ENCODE measurements around the gene LASP1. TPM values are rescaled to one million over a fixed set of nuclear protein-coding genes. Genes with fewer than 3 reads are reported as not detected.
"Not testable (repeated sequence)": the region's sequence is repeated elsewhere in the genome, so short reads cannot be mapped to it uniquely, and the experiment has no call there.

Gene LASP1
- polyA plus RNA-seq, 4 donors = 140 to 161 (median 151) TPM

DNA sequence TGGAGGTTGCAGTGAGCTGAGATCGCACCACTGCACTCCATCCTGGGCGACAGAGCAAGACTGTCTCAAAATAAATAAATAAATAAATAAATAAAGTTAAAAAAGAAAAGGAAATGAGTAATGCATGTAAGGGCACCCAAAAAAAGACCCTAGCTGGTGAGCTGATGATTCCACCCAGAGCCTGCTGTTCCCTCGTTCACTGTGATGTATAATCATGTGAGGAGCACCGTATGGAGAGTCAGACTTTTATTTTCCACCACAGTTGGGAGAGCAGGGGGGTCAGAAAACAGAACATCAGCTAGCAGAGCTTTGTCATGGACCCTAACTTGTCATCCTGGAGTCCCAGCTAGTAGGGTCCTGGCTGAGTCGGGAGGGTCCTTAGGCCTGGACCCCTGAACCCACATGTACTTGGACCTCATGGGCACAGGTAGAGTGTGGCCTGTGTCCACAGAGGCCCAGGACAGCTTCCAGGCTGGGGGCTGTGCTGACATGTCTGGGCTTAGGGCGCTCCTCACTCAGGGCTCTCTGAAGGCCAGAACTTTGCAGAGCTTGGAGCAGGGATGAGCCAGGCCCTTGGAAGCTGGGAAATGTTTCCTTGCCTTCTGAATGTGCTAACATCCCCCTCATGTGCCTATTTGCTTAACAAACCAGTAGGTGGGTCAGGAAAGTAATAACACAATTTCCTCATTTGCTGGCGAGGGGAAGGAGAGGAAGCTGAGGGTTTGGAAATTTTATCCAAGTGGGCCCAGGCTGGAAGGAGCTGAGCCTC is 36.8 kb downstream of the LASP1 start:
- no peak for DNase-seq (ENCODE audit: low read depth in 4 of 4, low spot score in 2 of 4)

DNA sequence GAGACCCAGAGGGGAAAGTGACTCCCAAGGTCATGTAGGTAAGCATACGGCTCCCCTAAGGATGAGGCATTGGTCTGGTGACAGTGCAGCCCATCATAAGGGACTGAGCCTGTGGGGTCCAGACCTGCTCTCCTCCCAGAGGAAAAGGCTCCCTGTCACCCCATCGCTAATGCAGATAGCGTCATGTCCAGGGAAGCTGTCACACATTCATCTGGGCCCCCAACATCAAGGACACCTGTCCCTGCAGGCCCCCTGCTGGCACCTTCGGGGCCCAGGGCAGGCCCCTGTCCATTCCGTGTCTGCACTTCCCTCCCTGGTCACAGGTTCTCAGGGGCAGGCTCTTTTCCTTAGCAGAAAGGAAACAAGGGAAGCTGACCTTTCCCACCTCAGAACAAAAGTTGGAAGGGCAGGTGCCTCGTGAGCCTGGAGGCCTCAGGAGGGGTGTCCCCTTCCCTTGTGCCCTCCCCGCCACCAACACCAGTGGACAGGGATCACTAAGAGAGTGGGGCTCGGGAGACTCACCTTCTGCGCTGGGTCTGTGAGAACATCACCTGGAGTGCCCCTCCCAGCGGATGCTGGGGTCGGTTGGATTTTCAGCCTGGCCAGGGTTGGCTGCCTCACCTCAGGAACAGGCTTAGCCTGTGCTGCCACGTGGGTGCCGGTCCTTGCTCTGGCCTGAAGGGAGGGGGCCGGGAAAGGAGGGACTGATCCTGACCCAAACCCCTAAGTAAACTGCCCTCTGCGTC is 38.2 kb downstream of the LASP1 start:
- DNase-seq (ENCODE audit: low read depth in 4 of 4, low spot score in 2 of 4) = no peak

DNA sequence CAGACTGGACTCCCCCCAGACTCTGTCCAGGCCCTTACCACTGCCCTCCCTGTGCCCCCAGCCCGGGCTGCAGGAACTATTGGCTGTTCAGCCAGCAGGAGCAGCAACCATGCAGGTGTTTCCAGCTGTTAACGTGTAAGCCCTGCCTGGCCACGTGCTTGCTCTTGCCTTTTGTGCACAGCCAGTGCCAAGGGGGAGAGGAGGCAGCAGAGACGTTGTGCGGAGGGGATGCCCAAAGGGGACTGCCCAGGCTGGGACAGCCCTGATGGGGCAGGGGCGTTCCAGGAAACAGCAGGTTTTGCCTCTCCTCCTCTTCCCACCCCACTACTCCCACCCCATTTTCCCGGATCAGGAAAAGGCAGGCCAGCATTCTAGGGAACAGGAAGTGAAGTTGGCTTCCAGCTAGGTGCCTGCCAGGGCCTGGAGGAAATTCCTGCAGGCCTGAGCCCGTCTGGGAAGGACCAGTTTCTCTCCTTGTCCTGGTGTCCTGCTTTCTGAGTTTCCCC is 38.9 kb downstream of the LASP1 start:
- no peak for DNase-seq (ENCODE audit: low read depth in 4 of 4, low spot score in 2 of 4)

DNA sequence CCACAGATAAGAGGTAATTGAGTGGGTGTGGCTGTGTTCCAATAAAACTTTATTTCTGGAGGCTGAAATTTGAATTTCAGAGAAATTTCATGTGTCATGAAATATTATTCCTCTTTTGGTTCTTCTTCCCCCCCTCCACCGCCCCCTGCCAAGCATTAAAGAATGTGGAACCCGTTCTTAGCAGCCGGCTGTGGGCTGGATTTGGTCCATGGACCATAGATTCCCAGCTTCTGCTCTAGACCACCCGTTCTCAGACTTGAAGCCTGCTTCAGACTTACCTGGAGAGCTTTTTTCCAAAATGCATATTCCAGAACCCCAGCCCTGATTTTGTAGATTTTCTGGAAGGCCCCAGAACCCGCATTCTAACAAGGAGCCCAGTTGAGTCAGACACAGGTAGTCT is 40.5 kb downstream of the LASP1 start:
- DNase-seq (ENCODE audit: low read depth in 4 of 4, low spot score in 2 of 4) = no peak

DNA sequence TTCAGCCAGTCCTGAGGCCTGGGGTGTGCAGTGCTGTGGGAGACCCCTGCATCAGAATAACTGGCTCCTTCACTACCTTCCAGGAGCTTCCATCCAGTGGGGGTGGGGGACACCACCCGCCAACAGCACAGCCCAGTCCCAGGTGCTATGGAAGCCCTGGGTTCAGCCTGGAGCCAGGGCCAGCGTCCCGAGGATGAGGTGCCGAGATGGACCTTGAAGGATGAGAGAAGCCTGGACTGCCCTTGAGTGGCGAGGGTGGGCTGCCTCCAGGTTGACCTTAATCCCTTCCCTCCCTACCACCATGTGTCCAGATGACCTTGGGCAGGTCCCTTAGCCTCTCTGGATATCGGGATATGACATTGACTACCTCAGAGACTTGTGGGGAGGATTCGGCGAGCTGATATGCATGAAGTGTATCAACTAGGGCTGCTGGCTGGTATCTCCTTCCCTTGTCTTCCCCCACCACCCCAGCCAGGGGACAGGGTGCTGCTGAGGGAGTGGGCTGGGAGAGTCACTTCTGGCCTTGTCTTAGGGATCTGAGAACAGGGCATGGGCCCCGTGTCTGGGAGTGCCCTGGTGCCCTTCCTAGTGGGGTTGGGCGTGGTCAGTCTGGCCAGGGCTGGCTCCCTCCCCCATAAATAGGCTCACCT is 41.3 kb downstream of the LASP1 start:
- DNase-seq (ENCODE audit: low read depth in 4 of 4, low spot score in 2 of 4) = no peak

DNA sequence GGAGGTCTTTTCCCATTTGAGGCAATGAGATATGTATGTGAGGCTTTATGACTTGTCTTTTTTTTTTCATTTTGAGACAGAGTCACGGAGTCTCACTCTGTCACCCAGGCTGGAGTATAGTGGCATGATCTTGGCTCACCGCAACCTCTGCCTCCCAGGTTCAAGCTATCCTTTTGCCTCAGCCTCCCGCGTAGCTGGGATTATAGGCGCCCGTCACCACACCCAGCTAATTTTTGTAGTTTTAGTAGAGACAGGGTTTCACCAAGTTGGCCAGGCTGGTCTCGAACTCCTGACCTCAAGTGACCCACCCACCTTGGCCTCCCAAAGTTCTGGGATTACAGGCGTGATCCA is 41.8 kb downstream of the LASP1 start:
- not testable (repeated sequence) for DNase-seq (ENCODE audit: low read depth in 4 of 4, low spot score in 2 of 4)

DNA sequence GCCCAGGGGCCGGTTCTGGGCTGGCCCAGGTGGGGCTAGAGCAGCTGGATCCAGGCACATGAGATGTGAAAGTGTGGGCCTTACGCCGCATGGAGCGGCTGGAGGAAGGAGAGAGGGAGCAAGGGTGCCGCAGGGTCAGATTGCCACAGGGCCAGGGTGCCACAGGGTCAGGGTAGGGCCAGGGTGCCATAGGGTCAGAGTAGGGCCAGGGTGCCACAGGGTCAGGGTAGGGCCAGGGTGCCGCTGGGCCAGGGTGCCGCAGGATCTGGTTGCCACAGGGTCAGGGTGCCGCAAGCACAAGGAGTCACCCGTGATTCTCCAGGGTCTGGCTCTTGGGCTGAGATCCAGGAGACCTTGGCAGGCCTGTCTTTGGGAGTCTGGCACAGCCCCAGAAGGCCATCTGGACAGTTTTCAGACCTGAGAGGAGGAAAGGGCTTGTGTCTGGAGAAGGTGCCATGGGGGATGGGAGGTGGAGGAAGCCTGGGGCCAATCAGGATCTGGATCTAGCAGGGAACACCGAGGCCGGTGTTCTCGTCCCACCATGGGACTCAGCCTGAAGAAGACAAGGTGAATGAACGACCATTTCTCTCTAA is 42.5 kb downstream of the LASP1 start:
- no peak for DNase-seq (ENCODE audit: low read depth in 4 of 4, low spot score in 2 of 4)

DNA sequence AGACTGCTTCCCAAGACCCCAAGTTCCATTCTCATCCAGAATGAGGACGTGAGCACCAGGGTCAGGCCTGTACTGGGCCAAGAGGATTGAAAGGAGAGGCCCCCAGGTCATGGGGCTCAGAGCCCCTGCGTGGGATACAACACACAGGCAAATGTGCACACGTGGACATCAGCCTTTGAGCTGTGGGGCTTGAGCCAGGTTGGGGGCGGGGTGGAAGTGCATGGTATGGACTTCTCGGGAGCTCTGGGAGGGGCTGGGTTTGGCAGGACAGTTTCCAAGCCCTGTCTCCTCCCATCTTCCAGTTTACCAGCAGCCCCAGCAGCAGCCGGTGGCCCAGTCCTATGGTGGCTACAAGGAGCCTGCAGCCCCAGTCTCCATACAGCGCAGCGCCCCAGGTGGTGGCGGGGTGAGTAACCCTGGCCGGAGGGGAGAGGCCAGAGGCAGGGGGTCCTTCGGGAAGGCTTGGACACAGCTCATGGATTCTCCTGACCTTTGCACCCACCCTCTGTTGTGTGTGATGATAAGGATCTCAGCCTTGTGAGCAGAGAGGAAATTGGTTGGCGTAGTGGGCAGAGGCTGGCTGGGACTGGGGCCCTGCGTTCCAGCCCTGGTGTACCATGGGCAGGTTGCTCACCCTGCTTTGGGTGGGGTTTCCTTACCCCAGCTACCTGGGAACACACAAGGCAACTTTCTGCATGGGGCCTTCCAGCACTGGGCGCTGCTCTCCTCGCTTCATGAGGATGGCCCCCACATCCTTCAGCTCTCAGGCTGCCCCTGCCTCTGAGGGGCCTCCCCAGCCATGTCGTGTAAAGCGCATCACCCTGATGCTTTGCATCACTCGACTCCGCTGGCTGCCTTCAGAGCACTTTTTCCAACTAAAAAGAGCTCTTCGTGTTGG is 45.1 kb downstream of the LASP1 start:
- DNase-seq (ENCODE audit: low read depth in 4 of 4, low spot score in 2 of 4) = no peak

DNA sequence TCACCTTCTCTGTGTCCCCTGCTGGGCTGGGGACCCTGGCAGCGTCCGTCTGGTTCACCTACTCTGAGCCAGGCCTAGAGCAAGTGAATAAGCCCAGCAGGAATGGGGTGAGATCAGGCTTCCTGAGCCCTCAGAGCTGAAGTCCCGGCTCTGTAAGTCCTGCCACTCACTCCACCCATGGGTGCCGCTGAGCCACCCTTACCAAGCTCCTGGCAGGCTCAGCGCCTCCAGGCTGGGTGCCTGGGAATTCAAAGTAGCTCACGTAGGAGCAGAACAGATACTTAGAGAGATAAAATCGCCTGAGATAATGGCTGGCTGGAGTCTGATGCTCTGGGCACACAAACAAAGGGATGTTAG is 45.8 kb downstream of the LASP1 start:
- no peak for DNase-seq (ENCODE audit: low read depth in 4 of 4, low spot score in 2 of 4)

DNA sequence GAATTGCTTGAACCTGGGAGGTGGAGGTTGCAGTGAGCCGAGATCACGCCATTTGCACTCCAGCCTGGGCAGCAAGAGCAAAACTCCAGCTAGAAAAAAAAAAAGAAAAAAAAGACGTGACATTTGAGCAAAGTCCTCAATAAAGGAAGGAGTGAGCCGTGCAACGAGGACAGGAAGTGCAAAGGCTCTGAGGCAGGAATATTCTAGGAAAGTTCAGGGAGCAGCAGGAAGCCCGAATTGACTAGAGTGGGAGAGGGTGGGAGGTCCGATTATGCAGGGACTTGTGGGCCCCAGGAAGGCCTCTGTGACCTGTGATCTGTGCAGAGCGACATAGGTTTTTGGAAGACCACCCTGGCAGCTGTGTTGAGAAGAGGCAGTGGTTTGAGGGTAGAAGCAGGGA is 46.9 kb downstream of the LASP1 start:
- DNase-seq (ENCODE audit: low read depth in 4 of 4, low spot score in 2 of 4) = no peak

DNA sequence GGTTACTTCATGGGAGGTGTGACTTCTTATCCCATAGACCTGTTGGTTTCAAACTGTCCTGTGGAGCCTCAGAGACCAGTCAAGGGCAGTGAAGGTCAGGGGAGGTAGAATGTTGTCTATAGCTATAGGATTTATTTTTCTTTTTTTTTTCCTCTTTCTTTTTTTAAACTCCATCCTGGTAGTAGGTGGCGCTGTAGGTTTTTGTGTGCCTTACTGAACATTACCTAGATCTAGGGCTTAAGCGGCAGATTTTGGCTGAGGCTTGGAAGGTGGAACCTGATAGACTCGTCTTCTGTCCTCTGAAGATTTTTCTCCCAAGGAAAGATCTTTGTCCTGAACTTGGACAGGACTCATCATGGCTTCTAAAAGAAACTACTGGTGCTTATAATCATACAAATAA is 47.4 kb downstream of the LASP1 start:
- no peak for DNase-seq (ENCODE audit: low read depth in 4 of 4, low spot score in 2 of 4)

DNA sequence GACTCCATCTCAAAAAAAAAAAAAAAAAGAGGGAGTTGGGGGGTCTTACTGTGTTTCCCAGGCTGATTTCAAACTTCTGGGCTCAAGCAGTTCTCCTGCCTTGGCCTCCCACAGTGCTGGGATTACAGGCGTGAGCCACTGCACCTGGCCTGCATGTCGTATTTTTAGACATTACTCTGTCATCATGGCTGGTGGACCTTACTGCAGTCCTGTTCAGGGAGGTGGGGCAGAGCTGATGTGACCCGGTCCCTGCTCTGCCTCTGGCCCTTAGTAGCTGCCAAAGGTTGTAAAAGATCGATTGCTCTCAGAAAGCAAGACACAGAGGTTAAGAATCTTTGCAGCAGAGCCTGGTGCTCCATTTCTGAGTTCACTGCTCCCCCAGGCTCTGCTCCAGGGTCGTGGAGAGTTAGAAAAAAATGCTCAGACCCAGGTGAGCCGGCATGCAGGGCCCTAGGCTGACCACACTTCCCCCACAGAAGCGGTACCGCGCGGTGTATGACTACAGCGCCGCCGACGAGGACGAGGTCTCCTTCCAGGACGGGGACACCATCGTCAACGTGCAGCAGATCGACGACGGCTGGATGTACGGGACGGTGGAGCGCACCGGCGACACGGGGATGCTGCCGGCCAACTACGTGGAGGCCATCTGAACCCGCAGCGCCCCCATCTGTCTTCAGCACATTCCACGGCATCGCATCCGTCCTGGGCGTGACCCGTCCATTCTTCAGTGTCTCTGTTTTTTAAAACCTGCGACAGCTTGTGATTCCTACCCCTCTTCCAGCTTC is 48.5 kb downstream of the LASP1 start:
- no peak for DNase-seq (ENCODE audit: low read depth in 4 of 4, low spot score in 2 of 4)

DNA sequence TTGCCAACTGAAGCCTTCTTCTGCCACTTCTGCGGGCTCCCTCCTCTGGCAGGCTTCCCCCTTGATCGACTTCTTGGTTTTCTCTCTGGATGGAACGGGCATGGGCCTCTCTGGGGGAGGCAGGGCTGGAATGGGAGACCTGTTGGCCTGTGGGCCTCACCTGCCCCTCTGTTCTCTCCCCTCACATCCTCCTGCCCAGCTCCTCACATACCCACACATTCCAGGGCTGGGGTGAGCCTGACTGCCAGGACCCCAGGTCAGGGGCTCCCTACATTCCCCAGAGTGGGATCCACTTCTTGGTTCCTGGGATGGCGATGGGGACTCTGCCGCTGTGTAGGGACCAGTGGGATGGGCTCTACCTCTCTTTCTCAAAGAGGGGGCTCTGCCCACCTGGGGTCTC is 49.1 kb downstream of the LASP1 start:
- no peak for DNase-seq (ENCODE audit: low read depth in 4 of 4, low spot score in 2 of 4)

DNA sequence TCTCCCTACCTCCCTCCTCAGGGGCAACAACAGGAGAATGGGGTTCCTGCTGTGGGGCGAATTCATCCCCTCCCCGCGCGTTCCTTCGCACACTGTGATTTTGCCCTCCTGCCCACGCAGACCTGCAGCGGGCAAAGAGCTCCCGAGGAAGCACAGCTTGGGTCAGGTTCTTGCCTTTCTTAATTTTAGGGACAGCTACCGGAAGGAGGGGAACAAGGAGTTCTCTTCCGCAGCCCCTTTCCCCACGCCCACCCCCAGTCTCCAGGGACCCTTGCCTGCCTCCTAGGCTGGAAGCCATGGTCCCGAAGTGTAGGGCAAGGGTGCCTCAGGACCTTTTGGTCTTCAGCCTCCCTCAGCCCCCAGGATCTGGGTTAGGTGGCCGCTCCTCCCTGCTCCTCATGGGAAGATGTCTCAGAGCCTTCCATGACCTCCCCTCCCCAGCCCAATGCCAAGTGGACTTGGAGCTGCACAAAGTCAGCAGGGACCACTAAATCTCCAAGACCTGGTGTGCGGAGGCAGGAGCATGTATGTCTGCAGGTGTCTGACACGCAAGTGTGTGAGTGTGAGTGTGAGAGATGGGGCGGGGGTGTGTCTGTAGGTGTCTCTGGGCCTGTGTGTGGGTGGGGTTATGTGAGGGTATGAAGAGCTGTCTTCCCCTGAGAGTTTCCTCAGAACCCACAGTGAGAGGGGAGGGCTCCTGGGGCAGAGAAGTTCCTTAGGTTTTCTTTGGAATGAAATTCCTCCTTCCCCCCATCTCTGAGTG is 49.6 kb downstream of the LASP1 start:
- DNase-seq (ENCODE audit: low read depth in 4 of 4, low spot score in 2 of 4) = no peak

DNA sequence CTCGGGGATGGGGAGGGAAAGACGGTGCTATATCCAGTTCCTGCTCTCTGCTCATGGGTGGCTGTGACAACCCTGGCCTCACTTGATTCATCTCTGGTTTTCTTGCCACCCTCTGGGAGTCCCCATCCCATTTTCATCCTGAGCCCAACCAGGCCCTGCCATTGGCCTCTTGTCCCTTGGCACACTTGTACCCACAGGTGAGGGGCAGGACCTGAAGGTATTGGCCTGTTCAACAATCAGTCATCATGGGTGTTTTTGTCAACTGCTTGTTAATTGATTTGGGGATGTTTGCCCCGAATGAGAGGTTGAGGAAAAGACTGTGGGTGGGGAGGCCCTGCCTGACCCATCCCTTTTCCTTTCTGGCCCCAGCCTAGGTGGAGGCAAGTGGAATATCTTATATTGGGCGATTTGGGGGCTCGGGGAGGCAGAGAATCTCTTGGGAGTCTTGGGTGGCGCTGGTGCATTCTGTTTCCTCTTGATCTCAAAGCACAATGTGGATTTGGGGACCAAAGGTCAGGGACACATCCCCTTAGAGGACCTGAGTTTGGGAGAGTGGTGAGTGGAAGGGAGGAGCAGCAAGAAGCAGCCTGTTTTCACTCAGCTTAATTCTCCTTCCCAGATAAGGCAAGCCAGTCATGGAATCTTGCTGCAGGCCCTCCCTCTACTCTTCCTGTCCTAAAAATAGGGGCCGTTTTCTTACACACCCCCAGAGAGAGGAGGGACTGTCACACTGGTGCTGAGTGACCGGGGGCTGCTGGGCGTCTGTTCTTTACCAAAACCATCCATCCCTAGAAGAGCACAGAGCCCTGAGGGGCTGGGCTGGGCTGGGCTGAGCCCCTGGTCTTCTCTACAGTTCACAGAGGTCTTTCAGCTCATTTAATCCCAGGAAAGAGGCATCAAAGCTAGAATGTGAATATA is 50.8 kb downstream of the LASP1 start:
- DNase-seq (ENCODE audit: low read depth in 4 of 4, low spot score in 2 of 4) = no peak

DNA sequence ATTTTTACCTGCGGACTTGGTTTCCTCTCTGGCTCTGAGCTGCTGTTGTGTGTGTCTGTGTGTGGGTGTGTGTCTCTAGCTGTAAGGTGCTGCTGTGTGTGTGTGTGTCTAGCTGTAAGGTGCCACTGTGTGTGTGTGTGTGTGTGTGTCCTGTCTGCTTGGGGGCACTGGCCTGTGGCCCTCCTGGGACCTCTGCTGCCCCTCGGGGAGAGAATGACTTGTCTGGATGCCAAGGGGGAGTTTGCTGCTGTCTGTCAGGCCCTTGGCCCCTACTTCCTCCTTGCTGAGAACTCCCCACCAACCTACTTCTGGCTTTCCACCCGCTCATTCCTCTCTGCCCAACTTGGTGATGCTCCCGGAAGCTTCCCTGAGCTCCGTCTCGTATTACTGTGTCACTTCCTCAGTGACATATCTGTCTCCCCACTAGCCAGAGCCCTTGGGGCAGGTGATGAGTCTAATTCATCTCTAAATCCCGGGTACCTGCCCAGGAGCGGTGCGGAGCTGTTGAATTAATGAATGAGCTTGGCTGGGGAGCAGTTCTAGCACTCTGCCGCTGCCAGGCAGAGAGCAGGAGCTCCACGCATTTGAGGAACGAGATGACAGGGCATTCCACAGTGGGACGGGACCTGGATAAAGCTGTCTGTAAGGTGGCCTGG is 52.0 kb downstream of the LASP1 start:
- DNase-seq (ENCODE audit: low read depth in 4 of 4, low spot score in 2 of 4) = no peak

Measured in left renal cortex interstitium (tissue), 4 donors.